ENCODE measurements around the gene CHRNB2.

GRCh38 chr1:154536570-154536969 is 31.0 kb upstream of the CHRNB2 start:
- TF ChIP-seq CTCF (IDR thresholded peaks at IDR 0.05) (no peak), POLR2A (IDR thresholded peaks at IDR 0.05) (no peak)
